Esophagus muscularis mucosa (tissue), 4 donors: ENCODE results near the gene RARB. TPM values are rescaled to one million over a fixed set of nuclear protein-coding genes. Genes with fewer than 3 reads are reported as not detected.

Experiments used
- DNase-seq: peaks from one replicate; pipeline ENCODE4 v3.0.0-alpha.2; 2017; ENCODE audit errors: extremely low spot score
- H3K27ac ChIP-seq, 4 donors: fragments of 200-600 bp; sonication (generic); replicated peaks in 1 of 4; 1 replicate in 3 of 4; 2 replicates in 1 of 4; pipeline ENCODE4 v1.5.1; 2016 to 2019; ENCODE audit warnings: mild to moderate bottlenecking in 1 of 4
- H3K27me3 ChIP-seq, 4 donors: fragments of 200-600 bp; sonication (generic); one replicate each; pipeline versions ENCODE4 v1.5.1 to v1.6.0; 2016 to 2019
- H3K36me3 ChIP-seq, 4 donors: fragments of 200-600 bp; sonication (generic); one replicate each; pipeline ENCODE4 v1.5.1; 2016 to 2019
- H3K4me1 ChIP-seq, 4 donors: fragments of 200-600 bp; sonication (generic); one replicate each; pipeline ENCODE4 v1.5.1; 2016 to 2019
- H3K4me3 ChIP-seq, 4 donors: fragments of 200-600 bp; sonication (generic); 1 replicate in 2 of 4; 2 replicates in 2 of 4; pipeline ENCODE4 v1.5.1; 2016 to 2019; ENCODE audit warnings: mild to moderate bottlenecking in 4 of 4, moderate library complexity in 1 of 4
- H3K9me3 ChIP-seq, 4 donors: fragments of 200-600 bp; sonication (generic); 1 replicate in 3 of 4; 2 replicates in 1 of 4; pipeline ENCODE4 v1.5.1; 2016 to 2019
- CTCF ChIP-seq, 3 experiments: fragments of 200-600 bp in 2 of 3; fragments of 450-650 bp in 1 of 3; sonication (generic) in 2 of 3; IDR thresholded peaks; one replicate each; pipeline ENCODE4 v1.5.1; 2017 to 2019; ENCODE audit warnings: antibody characterized with exemption in 3 of 3, mild to moderate bottlenecking in 2 of 3, moderate library complexity in 1 of 3
- EP300 ChIP-seq: sonication (generic); formaldehyde crosslinking; IDR thresholded peaks from one replicate; pipeline ENCODE4 v1.6.1; 2017; ENCODE audit warnings: antibody characterized with exemption
- POLR2A ChIP-seq: fragments of 450-650 bp; IDR thresholded peaks from one replicate; pipeline ENCODE4 v1.6.1; 2017; ENCODE audit warnings: antibody characterized with exemption, moderate library complexity, mild to moderate bottlenecking, low read depth
- POLR2AphosphoS5 ChIP-seq, 2 donors: sonication (generic); formaldehyde crosslinking; IDR thresholded peaks; one replicate each; pipeline ENCODE4 v1.6.1; 2017; ENCODE audit warnings: antibody characterized with exemption in 2 of 2
- WGBS: methylation state at CpG from one replicate; pipeline ENCODE4 v1.1.5; 2018; 5-methylcytosine and 5-hydroxymethylcytosine counted together
- intact Hi-C: fragments of 100-400 bp; cut with DNase I; formaldehyde crosslinking; loops from one replicate; pipeline ENCODE4 v1.15.1; 2023
- total RNA-seq, 4 donors: library from RNA; depleted of rRNA; stranded (reverse); fragments of >200 nt; gene quantifications; one replicate each; pipeline versions ENCODE4 v1.1.0 to v1.2.1, GENCODE V29; 2016

Gene RARB
- total RNA-seq, 4 donors from 2014 or later = 29.2 to 51.9 (median 40.9) TPM

GRCh38 chr3:25500706-25501210, 72.7 kb downstream of the RARB start:
- WGBS = 82% methylated on average over 5 of the region's 5 CpGs
- Histone ChIP-seq H3K9me3 (peaks cover 0 to 2% (median 0%) of the 10 kb centered on the region in 4 donors), H3K27ac (peak overlapping the region in 1 of 4 donors; percentile 33), H3K4me3 (no peak overlapping the region), H3K36me3 (peaks cover 0 to 31% (median 14%) of the 10 kb centered on the region in 4 donors), H3K4me1 (peaks cover 7 to 62% (median 25%) of the 10 kb centered on the region in 4 donors), H3K27me3 (no peaks in the 10 kb centered on the region)
- intact Hi-C loops = no loop called here
- TF ChIP-seq POLR2A = no peak
- TF ChIP-seq POLR2AphosphoS5 (IDR thresholded peaks at IDR 0.05) = no peak
- TF ChIP-seq CTCF (IDR thresholded peaks at IDR 0.05) = no peak
- no peak for TF ChIP-seq EP300
- DNase-seq = no peak

- H3K27me3 ChIP-seq = no peaks in the 10 kb centered on the region
- DNase-seq = no peak
- peaks cover 9 to 70% (median 33%) of the 10 kb centered on the region in 4 donors for H3K4me1 ChIP-seq
- 89% methylated on average over 1 of the region's 1 CpG for WGBS
- no peaks in the 10 kb centered on the region for H3K9me3 ChIP-seq
- TF ChIP-seq EP300 = no peak
- TF ChIP-seq POLR2AphosphoS5 (IDR thresholded peaks at IDR 0.05) = no peak
- TF ChIP-seq CTCF (IDR thresholded peaks at IDR 0.05) = no peak
- no peak for TF ChIP-seq POLR2A
- H3K36me3 ChIP-seq = peaks cover 0 to 31% (median 14%) of the 10 kb centered on the region in 4 donors
- intact Hi-C loops = no loop called here
- no peak overlapping the region for H3K27ac ChIP-seq
- H3K4me3 ChIP-seq = no peak overlapping the region
Measured at GRCh38 chr3:25502233-25502632, 74.2 kb downstream of the RARB start.

- intact Hi-C loops = no loop called here
- Histone ChIP-seq H3K4me1 (peaks cover 22 to 70% (median 37%) of the 10 kb centered on the region in 4 donors), H3K27me3 (no peaks in the 10 kb centered on the region), H3K9me3 (no peaks in the 10 kb centered on the region), H3K27ac (peak overlapping the region in 2 of 4 donors; percentile 4 to 6), H3K4me3 (no peak overlapping the region), H3K36me3 (peaks cover 0 to 31% (median 14%) of the 10 kb centered on the region in 4 donors)
- no peak for DNase-seq
- WGBS = 91% methylated on average over 4 of the region's 4 CpGs
- TF ChIP-seq EP300 = no peak
- TF ChIP-seq CTCF (IDR thresholded peaks at IDR 0.05) = no peak
- TF ChIP-seq POLR2A = no peak
- no peak for TF ChIP-seq POLR2AphosphoS5 (IDR thresholded peaks at IDR 0.05)
Measured at GRCh38 chr3:25503898-25504301, 75.8 kb downstream of the RARB start.

- no peak for DNase-seq
- Histone ChIP-seq H3K4me1 (peaks cover 34 to 69% (median 44%) of the 10 kb centered on the region in 4 donors), H3K27ac (peak overlapping the region in 1 of 4 donors; percentile 34), H3K4me3 (no peak overlapping the region), H3K27me3 (no peaks in the 10 kb centered on the region), H3K36me3 (peaks cover 0 to 31% (median 14%) of the 10 kb centered on the region in 4 donors), H3K9me3 (no peaks in the 10 kb centered on the region)
- intact Hi-C loops = no loop called here
- TF ChIP-seq POLR2AphosphoS5 (IDR thresholded peaks at IDR 0.05) (no peak), CTCF (IDR thresholded peaks at IDR 0.05) (no peak)
- 84% methylated on average over 4 of the region's 4 CpGs for WGBS
Measured at GRCh38 chr3:25505581-25505980, 77.5 kb downstream of the RARB start.

- H3K27me3 ChIP-seq = no peaks in the 10 kb centered on the region
- TF ChIP-seq EP300 = no peak
- no peak for TF ChIP-seq POLR2AphosphoS5 (IDR thresholded peaks at IDR 0.05)
- no peak for TF ChIP-seq POLR2A
- TF ChIP-seq CTCF (IDR thresholded peaks at IDR 0.05) = no peak
- intact Hi-C loops = no loop called here
- no peak for DNase-seq
- no peak overlapping the region for H3K4me3 ChIP-seq
- WGBS = 75% methylated on average over 1 of the region's 1 CpG
- no peaks in the 10 kb centered on the region for H3K9me3 ChIP-seq
- H3K27ac ChIP-seq = peak overlapping the region; percentile 86 to 90 (median 87)
- H3K36me3 ChIP-seq = peaks cover 0 to 12% (median 2%) of the 10 kb centered on the region in 4 donors
- H3K4me1 ChIP-seq = peaks cover 44 to 78% (median 55%) of the 10 kb centered on the region in 4 donors
Measured at GRCh38 chr3:25507811-25508210, 79.7 kb downstream of the RARB start.
